Measurements from ENCODE around the gene TEAD1.

GRCh38 chr11:12719221-12719620 lies 45.0 kb downstream of the TEAD1 start:
- no peak for TF ChIP-seq CTCF (IDR thresholded peaks at IDR 0.05)
- TF ChIP-seq POLR2AphosphoS5 (IDR thresholded peaks at IDR 0.05; ENCODE audit: low read depth, low read length): no peak
- TF ChIP-seq TCF7L2 (IDR thresholded peaks at IDR 0.05; ENCODE audit: low read depth, low read length): no peak
- no peak for TF ChIP-seq SIN3A (IDR thresholded peaks at IDR 0.05; ENCODE audit: borderline replicate concordance, insufficient read depth, low read depth, low read length)
- TF ChIP-seq REST (IDR thresholded peaks at IDR 0.05; ENCODE audit: insufficient read depth in 1 of 2, low read depth in 2 of 2, low read length in 1 of 2): no peak
